ENCODE measurements around the gene DNAJC30.

Gene DNAJC30

DNA sequence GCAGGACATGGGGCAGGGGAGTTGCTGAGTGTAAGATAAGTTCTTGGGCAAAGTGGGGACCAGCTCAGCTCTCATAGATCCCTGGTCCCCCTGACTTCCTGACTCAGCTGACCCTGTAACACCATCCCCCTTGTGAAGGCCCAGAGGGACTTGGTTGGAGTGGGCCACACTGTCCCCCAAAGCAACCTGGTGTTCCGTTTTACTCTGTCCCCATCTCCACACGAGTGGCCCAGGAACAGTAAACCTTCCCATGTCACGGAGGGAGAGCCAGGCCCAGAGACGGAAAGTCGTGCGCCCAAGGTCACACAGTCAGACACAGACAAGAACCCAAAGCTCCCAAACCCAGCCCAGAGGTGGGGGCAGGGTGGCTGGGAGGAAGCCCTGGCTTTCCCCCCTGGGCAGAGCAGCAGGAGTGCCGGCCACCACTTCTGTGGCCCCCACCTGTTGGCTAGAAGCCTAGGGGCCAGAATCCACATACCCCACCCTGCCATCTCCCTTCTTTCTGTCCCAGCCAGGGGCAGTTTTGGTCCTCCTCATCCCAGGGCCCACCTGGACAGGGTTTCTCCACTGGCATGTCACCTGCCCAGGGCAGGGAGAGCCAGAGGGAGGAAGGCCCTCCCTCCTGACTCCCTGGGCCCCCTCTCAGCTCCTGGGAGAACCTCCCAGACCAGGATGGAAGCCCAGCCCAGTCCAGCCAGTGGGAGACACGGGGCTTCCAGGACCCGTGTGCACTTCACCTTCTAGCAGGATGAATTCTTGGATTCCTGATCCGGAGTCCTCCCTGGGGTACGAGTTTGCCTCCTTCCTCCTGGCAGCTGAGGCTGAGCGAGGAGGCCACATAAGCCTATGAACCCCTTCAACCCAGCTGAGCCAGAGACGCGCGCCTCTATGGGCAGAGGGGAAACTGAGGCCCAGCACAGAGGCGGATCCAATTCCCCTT lies 36.2 kb downstream of the DNAJC30 start:
- no peak for DNase-seq

DNA sequence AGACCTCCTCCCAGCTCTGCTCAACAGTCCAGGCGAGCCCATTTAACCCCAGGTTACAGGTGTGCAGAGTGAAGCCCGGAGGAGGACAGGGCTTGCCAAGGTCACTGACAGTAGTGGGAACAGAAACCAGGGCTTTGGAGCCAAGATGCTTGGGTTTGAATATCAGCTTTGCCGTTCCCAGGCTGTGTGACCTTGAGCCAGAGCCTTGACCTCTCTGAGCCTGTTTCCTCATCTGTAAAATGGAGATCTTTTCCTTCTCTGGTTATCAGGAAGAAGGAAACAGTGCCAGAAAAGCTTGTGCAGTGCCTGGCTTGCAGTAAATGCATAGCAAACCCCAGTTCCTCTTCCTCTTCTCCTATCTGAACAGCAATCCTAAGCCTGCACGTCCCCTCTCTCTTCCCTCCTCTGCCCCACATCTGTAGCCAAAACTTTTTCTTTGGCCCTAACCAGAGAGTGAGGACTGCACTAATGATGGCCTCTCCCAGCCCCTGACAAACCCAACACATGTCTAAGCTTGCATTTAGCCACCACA lies 37.5 kb downstream of the DNAJC30 start:
- no peak for DNase-seq

DNA sequence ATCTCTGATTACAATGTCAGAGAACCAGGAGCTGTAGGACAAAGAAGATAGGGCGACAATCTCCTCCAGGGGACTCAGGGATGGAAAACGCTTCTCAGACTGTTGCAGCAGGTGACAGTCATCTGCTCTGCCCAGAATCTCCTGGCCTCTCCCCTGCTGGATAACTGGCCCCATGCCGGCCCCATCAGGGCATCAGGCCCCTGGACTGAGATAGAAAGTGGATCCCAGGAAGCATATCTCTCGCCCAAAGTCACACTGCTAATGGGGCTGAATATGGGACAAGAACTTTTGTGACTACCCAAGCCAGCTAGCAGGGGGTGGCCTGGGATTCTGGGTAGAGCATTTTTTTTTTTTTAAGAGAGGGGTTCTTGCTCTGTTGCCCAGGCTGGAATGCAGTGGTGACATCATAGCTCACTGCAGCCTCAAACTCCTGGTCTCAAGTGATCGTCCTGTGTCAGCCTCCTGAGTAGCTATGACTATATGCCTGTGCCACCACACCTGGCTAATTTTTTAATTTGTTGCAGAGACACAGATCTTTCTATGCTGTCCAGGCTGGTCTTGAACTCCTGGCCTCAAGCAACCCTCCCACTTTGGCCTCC lies 38.5 kb downstream of the DNAJC30 start:
- DNase-seq = no peak

DNA sequence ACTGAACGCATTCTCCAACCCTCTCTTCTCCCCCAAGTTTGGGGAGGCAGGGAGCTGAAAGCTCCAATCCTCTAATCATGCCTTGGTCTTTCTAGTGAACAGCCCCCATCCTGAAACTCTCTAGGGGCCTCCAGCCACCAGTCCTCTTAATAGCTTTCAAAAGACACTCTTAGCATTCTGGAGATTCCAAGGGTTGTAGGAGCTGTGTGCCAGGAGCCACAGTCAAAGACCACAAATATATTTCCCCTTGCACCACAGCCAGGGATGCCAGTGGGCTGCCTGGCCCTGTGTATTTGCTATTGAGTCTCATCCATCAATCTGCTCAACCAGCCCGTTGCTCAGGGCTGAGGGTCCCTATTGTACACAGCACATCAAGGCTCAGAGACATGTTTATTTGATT lies 40.4 kb downstream of the DNAJC30 start:
- no peak for DNase-seq

DNA sequence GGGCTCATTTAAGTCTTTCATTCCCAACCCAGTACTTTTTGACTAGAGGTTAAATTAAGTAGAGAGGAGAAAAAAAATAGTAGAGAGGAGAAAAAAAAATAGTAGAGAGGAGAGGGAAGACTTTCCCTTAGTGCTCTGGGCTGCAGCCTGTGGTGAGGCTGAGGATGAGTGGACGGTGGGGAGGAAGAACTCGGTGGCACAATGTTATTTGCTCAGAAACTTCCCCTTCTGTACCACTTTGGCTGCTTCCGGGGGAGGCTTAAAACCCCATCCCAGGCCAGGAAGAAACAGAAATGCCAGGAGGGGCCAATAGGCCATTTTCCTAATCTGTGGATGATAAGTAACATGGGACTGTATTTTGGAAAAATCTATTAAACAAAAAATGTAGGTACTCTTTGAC lies 44.3 kb downstream of the DNAJC30 start:
- DNase-seq = no peak

DNA sequence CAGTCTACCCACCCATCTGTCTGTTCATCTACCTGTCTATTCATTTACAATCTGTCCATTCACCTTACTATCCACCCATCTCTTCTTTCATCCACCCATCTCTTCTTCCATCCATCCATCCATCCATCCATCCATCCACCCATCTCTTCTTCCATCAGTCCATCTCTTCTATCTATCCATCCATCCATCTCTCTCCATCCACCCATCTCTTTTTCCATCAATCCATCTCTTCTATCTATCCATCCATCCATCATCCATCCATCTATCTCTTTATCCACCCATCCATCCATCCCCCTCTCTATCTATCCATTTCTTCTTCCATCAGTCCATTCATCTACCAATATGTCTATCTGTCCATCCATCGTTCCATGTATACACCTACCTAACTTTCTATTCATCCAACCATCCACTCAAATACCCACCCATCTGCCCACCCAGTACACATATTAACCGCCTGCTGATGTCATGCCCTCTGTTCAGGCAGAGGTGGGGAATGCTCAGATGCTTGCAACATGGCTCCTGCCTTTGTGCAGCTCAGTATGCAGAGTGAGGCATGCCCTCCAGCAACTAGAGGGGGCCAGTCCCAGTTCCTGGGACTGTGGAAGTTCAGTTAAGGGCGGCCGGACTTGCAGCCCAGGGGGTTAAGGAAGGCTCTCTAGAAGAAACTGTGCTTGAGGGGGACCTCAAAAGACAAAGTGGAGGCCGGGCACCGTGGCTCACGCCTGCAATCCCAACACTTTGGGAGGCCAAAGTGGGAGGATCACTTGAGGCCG lies 47.6 kb downstream of the DNAJC30 start:
- DNase-seq = no peak

DNA sequence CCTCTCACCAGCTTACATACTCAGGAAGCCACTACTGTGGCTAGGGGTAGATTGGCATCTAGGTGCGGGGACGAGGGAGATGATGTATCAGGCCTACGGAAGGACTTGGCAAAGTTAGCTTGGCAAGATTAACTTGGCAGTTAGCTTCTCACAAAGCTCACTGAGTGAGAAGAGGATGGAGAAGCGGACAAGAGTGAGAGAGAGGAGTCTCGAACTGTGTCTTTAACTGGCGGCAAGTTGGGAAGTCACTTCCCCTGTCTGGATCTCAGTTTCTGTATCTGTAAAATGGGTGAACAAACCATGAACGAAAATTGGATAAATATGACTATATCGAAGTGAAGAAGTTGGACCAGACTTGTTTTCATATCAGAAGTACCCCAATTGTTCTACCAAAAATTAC lies 49.4 kb downstream of the DNAJC30 start:
- DNase-seq = no peak

DNA sequence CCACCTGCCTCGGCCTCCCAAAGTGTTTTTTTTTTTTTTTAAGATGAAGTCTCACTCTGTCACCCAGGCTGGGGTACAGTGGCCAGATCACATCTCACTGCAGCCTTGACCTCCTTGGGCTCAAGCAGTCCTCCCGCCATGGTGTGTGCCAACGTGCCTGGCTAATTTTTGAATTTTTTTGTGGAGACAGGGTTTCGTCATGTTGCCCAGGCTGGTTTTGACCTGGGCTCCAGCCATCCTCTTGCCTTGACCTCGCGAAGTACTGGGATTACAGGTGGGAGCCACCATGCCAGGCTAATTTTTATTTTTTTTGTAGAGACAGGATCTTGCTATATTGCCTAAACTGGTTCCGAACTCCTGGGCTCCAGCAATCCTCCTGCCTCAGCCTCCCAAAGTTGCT lies 49.9 kb downstream of the DNAJC30 start:
- DNase-seq = no peak

DNA sequence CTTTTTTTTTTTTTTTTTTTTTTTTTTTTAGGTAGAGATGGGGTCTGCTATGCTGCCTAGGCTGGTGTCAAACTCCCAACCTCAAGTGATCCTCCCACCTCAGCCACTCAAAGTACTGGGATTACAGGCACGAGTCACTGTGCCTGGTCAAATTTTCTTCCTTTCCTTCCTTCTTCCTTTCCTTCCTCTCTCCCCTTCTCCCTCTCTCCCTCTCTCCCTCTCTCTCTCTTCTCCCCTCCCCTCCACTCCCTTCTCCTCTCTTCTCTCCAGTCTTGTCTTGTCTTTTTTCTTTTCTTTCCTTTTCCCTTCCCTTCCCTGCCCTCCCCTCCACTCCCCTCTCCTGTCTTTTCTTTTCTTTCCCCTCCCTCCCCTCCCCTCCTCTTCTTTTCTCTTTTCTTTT lies 51.7 kb downstream of the DNAJC30 start:
- no peak for DNase-seq

All from NCI-H345 (cell line).